DMS 273 (cell line): ENCODE results near the gene RCOR1.
"Not testable (repeated sequence)": the region's sequence is repeated elsewhere in the genome, so short reads cannot be mapped to it uniquely, and the experiment has no call there.

Source experiments
- DNase-seq: peaks from one replicate; lab custom pipeline; 2025; ENCODE audit not compliant: unreplicated experiment; lab: John Stamatoyannopoulos, UW

The RCOR1 gene

GRCh38 chr14:102570334-102570995 is 22.0 kb upstream of the RCOR1 start:
- DNase-seq, result no peak

GRCh38 chr14:102571043-102571442 is 21.4 kb upstream of the RCOR1 start:
- no peak for DNase-seq

- no peak for DNase-seq
Measured at GRCh38 chr14:102571478-102572042, 20.9 kb upstream of the RCOR1 start.

GRCh38 chr14:102573161-102573560 is 19.3 kb upstream of the RCOR1 start:
- not testable (repeated sequence) for DNase-seq

GRCh38 chr14:102573591-102574046 is 18.8 kb upstream of the RCOR1 start:
- DNase-seq, result no peak

GRCh38 chr14:102574281-102575159 is 17.9 kb upstream of the RCOR1 start:
- no peak for DNase-seq

GRCh38 chr14:102575160-102575845 is 17.1 kb upstream of the RCOR1 start:
- DNase-seq, result no peak

- not testable (repeated sequence) for DNase-seq
Measured at GRCh38 chr14:102575846-102576428, 16.5 kb upstream of the RCOR1 start.

GRCh38 chr14:102578821-102579220 is 13.6 kb upstream of the RCOR1 start:
- no peak for DNase-seq

- DNase-seq, result no peak
Measured at GRCh38 chr14:102579696-102580549, 12.5 kb upstream of the RCOR1 start.

GRCh38 chr14:102580550-102581110 is 11.8 kb upstream of the RCOR1 start:
- no peak for DNase-seq

- no peak for DNase-seq
Measured at GRCh38 chr14:102581193-102581592, 11.3 kb upstream of the RCOR1 start.

GRCh38 chr14:102583726-102584125 is 8.7 kb upstream of the RCOR1 start:
- DNase-seq, result no peak

- no peak for DNase-seq
Measured at GRCh38 chr14:102584871-102585869, 7.3 kb upstream of the RCOR1 start.

GRCh38 chr14:102586420-102587104 is 5.9 kb upstream of the RCOR1 start:
- no peak for DNase-seq

GRCh38 chr14:102588821-102589220 is 3.6 kb upstream of the RCOR1 start:
- DNase-seq, result no peak

GRCh38 chr14:102589761-102590290 is 2.6 kb upstream of the RCOR1 start:
- DNase-seq, result no peak

GRCh38 chr14:102590667-102591099 is 1.8 kb upstream of the RCOR1 start:
- DNase-seq, result peak; percentile 38
